Thyroid gland (tissue), 4 donors: ENCODE data around the gene RNU11. TPM values are rescaled to one million over a fixed set of nuclear protein-coding genes. Genes with fewer than 3 reads are reported as not detected.
"Not testable (repeated sequence)": the region's sequence is repeated elsewhere in the genome, so short reads cannot be mapped to it uniquely, and the experiment has no call there.

Source experiments
- DNase-seq, 2 donors: peaks; one replicate each; pipeline ENCODE4 v3.0.0-alpha.2; 2019
- H3K27ac ChIP-seq, 3 donors: fragments of 200-600 bp; sonication (generic); 1 replicate in 2 of 3; 2 replicates in 1 of 3; pipeline ENCODE4 v1.5.1; 2016 to 2019; ENCODE audit warnings: mild to moderate bottlenecking in 1 of 3, moderate library complexity in 1 of 3
- H3K27me3 ChIP-seq: fragments of 200-600 bp; sonication (generic); one replicate; pipeline ENCODE4 v1.5.1; 2019
- H3K36me3 ChIP-seq, 2 donors: fragments of 200-600 bp; sonication (generic); one replicate each; pipeline ENCODE4 v1.5.1; 2016 to 2019
- H3K4me1 ChIP-seq, 2 donors: fragments of 200-600 bp; sonication (generic); one replicate each; pipeline ENCODE4 v1.5.1; 2017 to 2019
- H3K4me3 ChIP-seq, 3 donors: fragments of 200-600 bp; sonication (generic); replicated peaks in 1 of 3; 1 replicate in 2 of 3; 2 replicates in 1 of 3; pipeline ENCODE4 v1.5.1; 2016; ENCODE audit warnings: mild to moderate bottlenecking in 1 of 3
- H3K9me3 ChIP-seq: fragments of 200-600 bp; sonication (generic); one replicate; pipeline ENCODE4 v1.5.1; 2017
- CTCF ChIP-seq, 6 experiments: fragments of 200-600 bp in 3 of 6; fragments of 450-650 bp in 3 of 6; sonication (generic) in 3 of 6; IDR thresholded peaks; one replicate each; pipeline ENCODE4 v1.5.1; 2016 to 2019; ENCODE audit warnings: antibody characterized with exemption in 6 of 6, mild to moderate bottlenecking in 2 of 6, inconsistent platforms in 1 of 6, moderate library complexity in 1 of 6
- POLR2A ChIP-seq, 2 donors: fragments of 450-650 bp; IDR thresholded peaks; one replicate each; pipeline ENCODE4 v1.6.1; 2017; ENCODE audit warnings: antibody characterized with exemption in 2 of 2, mild to moderate bottlenecking in 2 of 2, moderate library complexity in 1 of 2
- WGBS, 2 donors: methylation state at CpG; one replicate each; pipeline ENCODE4 v1.1.5; 2017; 5-methylcytosine and 5-hydroxymethylcytosine counted together
- intact Hi-C: fragments of 100-400 bp; cut with DNase I; formaldehyde crosslinking; loops from one replicate; pipeline ENCODE4 v1.15.1; 2023
- total RNA-seq, 4 donors: library from RNA; depleted of rRNA; stranded (reverse); fragments of >200 nt; gene quantifications; one replicate each; pipeline ENCODE4 v1.2.3, GENCODE V29; 2016

RNU11 gene
- total RNA-seq, 4 donors from 2014 or later: not detected

GRCh38 chr1:28640766-28641165 is 7.6 kb upstream of the RNU11 start:
- Histone ChIP-seq H3K27ac (no peak overlapping the region), H3K4me3 (no peak overlapping the region), H3K27me3 (no peaks in the 10 kb centered on the region), H3K4me1 (peaks cover 10 to 18% of the 10 kb centered on the region in 2 donors), H3K9me3 (no peaks in the 10 kb centered on the region), H3K36me3 (no peaks in the 10 kb centered on the region)
- TF ChIP-seq CTCF (IDR thresholded peaks at IDR 0.05) (no peak), POLR2A (IDR thresholded peaks at IDR 0.05) (no peak)
- WGBS, 2 donors: 96 to 100% methylated on average over 1 of the region's 1 CpG
- intact Hi-C loops: loop anchor here (5.0 to 10.0 kb wide), 2 partner anchors 97 to 234 kb away; partner anchors contain the start of gene YTHDF2
- DNase-seq: no peak

- no peak for DNase-seq
- intact Hi-C loops: loop anchor here (5.0 to 10.0 kb wide), 2 partner anchors 95 to 233 kb away; partner anchors contain the start of gene YTHDF2
- TF ChIP-seq CTCF (IDR thresholded peaks at IDR 0.05): no peak
- TF ChIP-seq POLR2A (IDR thresholded peaks at IDR 0.05): no peak
- H3K27me3 ChIP-seq: no peaks in the 10 kb centered on the region
- H3K4me3 ChIP-seq: peak overlapping the region; percentile 62 to 98 (median 67)
- peak overlapping the region; percentile 53 to 77 (median 74) for H3K27ac ChIP-seq
- peaks cover 10 to 18% of the 10 kb centered on the region in 2 donors for H3K4me1 ChIP-seq
- no peaks in the 10 kb centered on the region for H3K36me3 ChIP-seq
- H3K9me3 ChIP-seq: no peaks in the 10 kb centered on the region
- WGBS, 2 donors: 1% methylated on average over 26 of the region's 26 CpGs
These were observed 6.1 kb upstream of the RNU11 start for GRCh38 chr1:28642056-28642846.

- 1 to 2% methylated on average over 32 to 47 of the region's 49 CpGs for WGBS, 2 donors
- H3K27me3 ChIP-seq: no peaks in the 10 kb centered on the region
- H3K4me3 ChIP-seq: peak within 1 kb of the TSS; percentile 62 to 98 (median 67)
- peak; percentile 90 for DNase-seq
- no peaks in the 10 kb centered on the region for H3K36me3 ChIP-seq
- peak within 1 kb of the TSS; percentile 74 to 84 (median 77) for H3K27ac ChIP-seq
- intact Hi-C loops: loop anchor here (5.0 to 10.0 kb wide), 2 partner anchors 94 to 232 kb away; partner anchors contain the start of gene YTHDF2
- peak in 2 of 6 experiments; percentile 37 to 52 for TF ChIP-seq CTCF (IDR thresholded peaks at IDR 0.05)
- peak; percentile 77 to 98 for TF ChIP-seq POLR2A (IDR thresholded peaks at IDR 0.05)
- H3K4me1 ChIP-seq: peaks cover 15 to 26% of the 10 kb centered on the region in 2 donors
- no peaks in the 10 kb centered on the region for H3K9me3 ChIP-seq
These were observed 5.4 kb upstream of the RNU11 start, which contains the start of gene TAF12 for GRCh38 chr1:28642847-28643635. TSS of gene TAF12 (minus strand) at chr1:28643067. CDS start at chr1:28622081, 20,986 bp downstream.

- Histone ChIP-seq H3K27me3 (no peaks in the 10 kb centered on the region), H3K9me3 (no peaks in the 10 kb centered on the region), H3K27ac (peak overlapping the region in 2 of 3 donors; percentile 77 to 84), H3K36me3 (no peaks in the 10 kb centered on the region), H3K4me1 (peaks cover 15 to 34% of the 10 kb centered on the region in 2 donors), H3K4me3 (no peak overlapping the region)
- WGBS, 2 donors: 62 to 92% methylated on average over 3 of the region's 3 CpGs
- intact Hi-C loops: loop anchor here (5.0 to 10.0 kb wide), 2 partner anchors 93 to 230 kb away; partner anchors contain the start of gene YTHDF2
- TF ChIP-seq POLR2A (IDR thresholded peaks at IDR 0.05): no peak
- no peak for TF ChIP-seq CTCF (IDR thresholded peaks at IDR 0.05)
- DNase-seq: no peak
These were observed 3.9 kb upstream of the RNU11 start for GRCh38 chr1:28644494-28644893.

- not testable (repeated sequence) for H3K4me3 ChIP-seq, H3K9me3 ChIP-seq, H3K36me3 ChIP-seq, H3K27me3 ChIP-seq, DNase-seq, H3K27ac ChIP-seq
- intact Hi-C loops: loop anchor here (10.0 kb wide), 1 partner anchor 229 kb away; no protein-coding TSS in a partner anchor
- peaks cover 15 to 34% of the 10 kb centered on the region in 2 donors for H3K4me1 ChIP-seq
- 98% methylated on average over 11 of the region's 11 CpGs for WGBS, 2 donors
These were observed 3.0 kb upstream of the RNU11 start for GRCh38 chr1:28645406-28645805.
